CD4-positive, alpha-beta memory T cell (primary cell): ENCODE measurements around the gene ZFAND3. TPM values are rescaled to one million over a fixed set of nuclear protein-coding genes. Genes with fewer than 3 reads are reported as not detected.

ENCODE experiments used
- CTCF ChIA-PET: fragments of 350-600 bp; sonication (Branson Sonifier 250); formaldehyde crosslinking; loops from one replicate; lab custom pipeline; 2021; ENCODE audit warnings: inconsistent platforms; ENCODE audit not compliant: partially characterized antibody; lab: Charles Lee
- POLR2A ChIA-PET: fragments of 350-600 bp; sonication (Branson Sonifier 250); formaldehyde crosslinking; loops from one replicate; lab custom pipeline; 2021; ENCODE audit not compliant: partially characterized antibody; lab: Charles Lee
- DNase-seq, 5 donors: peaks; one replicate each; pipeline versions ENCODE4 v3.0.0 to v3.0.0-alpha.2; 2020 to 2022; ENCODE audit warnings: mixed read lengths in 1 of 5
- H3K27ac ChIP-seq: one replicate; pipeline ENCODE4 v1.7.0; 2013; ENCODE audit warnings: low read depth, low read length
- H3K27me3 ChIP-seq: 2 replicates; pipeline ENCODE4 v1.7.0; 2013; ENCODE audit warnings: mild to moderate bottlenecking, low read length, moderate library complexity; ENCODE audit not compliant: insufficient read depth
- H3K36me3 ChIP-seq: 2 replicates; pipeline ENCODE4 v1.7.0; 2013; ENCODE audit warnings: mild to moderate bottlenecking, low read length, moderate library complexity; ENCODE audit not compliant: insufficient read depth
- H3K4me1 ChIP-seq: 2 replicates; pipeline ENCODE4 v1.7.0; 2013; ENCODE audit warnings: mild to moderate bottlenecking, low read length, moderate library complexity; ENCODE audit not compliant: insufficient read depth
- H3K4me3 ChIP-seq, 2 donors: one replicate each; pipeline ENCODE4 v1.7.0; 2013; ENCODE audit warnings: low read length in 2 of 2, mild to moderate bottlenecking in 1 of 2
- H3K9me3 ChIP-seq, 2 donors: one replicate each; pipeline ENCODE4 v1.7.0; 2013; ENCODE audit warnings: low read length in 2 of 2, control low read depth in 1 of 2; ENCODE audit not compliant: control insufficient read depth in 1 of 2
- H3K27ac Mint-ChIP-seq, 7 donors: one replicate each; pipeline ENCODE4 v1.8.0; 2020 to 2021; ENCODE audit warnings: mixed read lengths in 7 of 7, mild to moderate bottlenecking in 6 of 7, inconsistent platforms in 3 of 7, moderate library complexity in 3 of 7
- H3K27me3 Mint-ChIP-seq, 2 donors: one replicate each; pipeline ENCODE4 v1.8.0; 2020 to 2021; ENCODE audit warnings: mixed read lengths in 2 of 2
- H3K36me3 Mint-ChIP-seq, 2 donors: one replicate each; pipeline ENCODE4 v1.8.0; 2020 to 2021; ENCODE audit warnings: mixed read lengths in 2 of 2, inconsistent platforms in 1 of 2, mild to moderate bottlenecking in 1 of 2
- H3K4me1 Mint-ChIP-seq, 4 donors: one replicate each; pipeline ENCODE4 v1.8.0; 2020 to 2021; ENCODE audit warnings: mixed read lengths in 4 of 4, mild to moderate bottlenecking in 1 of 4
- H3K4me3 Mint-ChIP-seq, 8 donors: one replicate each; pipeline ENCODE4 v1.8.0; 2020 to 2021; ENCODE audit warnings: mixed read lengths in 8 of 8, mild to moderate bottlenecking in 7 of 8, moderate library complexity in 6 of 8, inconsistent platforms in 3 of 8
- H3K9me3 Mint-ChIP-seq, 8 donors: one replicate each; pipeline ENCODE4 v1.8.0; 2020 to 2021; ENCODE audit warnings: mixed read lengths in 8 of 8, mild to moderate bottlenecking in 5 of 8, inconsistent platforms in 3 of 8, moderate library complexity in 1 of 8
- intact Hi-C: fragments of 100-400 bp; cut with micrococcal nuclease; formaldehyde crosslinking; loops from one replicate; pipeline ENCODE4 v1.15.1; 2023
- polyA plus RNA-seq, 2 donors: library from polyadenylated mRNA; unstranded; fragments of 300-500 nt; fragmentation: Illumina TruSeq; gene quantifications; one replicate each; pipeline ENCODE4 v1.2.3, GENCODE V29; 2021
- total RNA-seq, 2 experiments: library from RNA; stranded (reverse); gene quantifications; one replicate each; pipeline ENCODE4 v1.2.3, GENCODE V29; 2021

Gene ZFAND3
- total and polyA plus RNA-seq, 4 experiments from 2014 or later: 2.1 to 33.0 (median 20.1) TPM

GRCh38 chr6:38032797-38033196 is 213.3 kb downstream of the ZFAND3 start:
- H3K4me1 Mint-ChIP-seq: peaks cover 48 to 78% (median 65%) of the 10 kb centered on the region in 4 donors
- ChIA-PET CTCF (interaction anchor here (0.9 to 2.3 kb wide), 7 partner anchors 10 to 638 kb away, joined by 3 to 12 read pairs (median 6); no protein-coding TSS in a partner anchor), POLR2A (interaction anchor here (0.9 kb wide), 1 partner anchor 328 kb away, joined by 3 read pairs; no protein-coding TSS in a partner anchor)
- H3K4me3 Mint-ChIP-seq: no peak overlapping the region
- Histone ChIP-seq H3K9me3 (no peaks in the 10 kb centered on the region), H3K4me1 (peaks cover 30% of the 10 kb centered on the region), H3K4me3 (no peak overlapping the region), H3K36me3 (no peaks in the 10 kb centered on the region), H3K27ac (no peak overlapping the region), H3K27me3 (no peaks in the 10 kb centered on the region)
- no peak for DNase-seq
- H3K27ac Mint-ChIP-seq: no peak overlapping the region
- H3K27me3 Mint-ChIP-seq: no peaks in the 10 kb centered on the region
- intact Hi-C loops: no loop called here
- no peaks in the 10 kb centered on the region for H3K36me3 Mint-ChIP-seq
- H3K9me3 Mint-ChIP-seq: peaks cover 0 to 3% (median 0%) of the 10 kb centered on the region in 8 donors

- Histone ChIP-seq H3K36me3 (no peaks in the 10 kb centered on the region), H3K4me1 (peaks cover 25% of the 10 kb centered on the region), H3K4me3 (no peak overlapping the region), H3K9me3 (no peaks in the 10 kb centered on the region), H3K27ac (no peak overlapping the region), H3K27me3 (no peaks in the 10 kb centered on the region)
- POLR2A ChIA-PET: interaction anchor here (0.9 kb wide), 1 partner anchor 328 kb away, joined by 3 read pairs; no protein-coding TSS in a partner anchor
- intact Hi-C loops: no loop called here
- Mint-ChIP-seq H3K9me3 (peaks cover 0 to 3% (median 0%) of the 10 kb centered on the region in 8 donors), H3K4me3 (no peak overlapping the region), H3K36me3 (no peaks in the 10 kb centered on the region), H3K27ac (no peak overlapping the region), H3K27me3 (no peaks in the 10 kb centered on the region), H3K4me1 (peaks cover 43 to 75% (median 60%) of the 10 kb centered on the region in 4 donors)
- no peak for DNase-seq
- CTCF ChIA-PET: interaction anchor here (0.6 to 2.3 kb wide), 10 partner anchors 9 to 689 kb away, joined by 3 to 12 read pairs (median 6); no protein-coding TSS in a partner anchor
Measured at GRCh38 chr6:38033442-38033982, 214.0 kb downstream of the ZFAND3 start.

GRCh38 chr6:38034274-38034914 is 214.9 kb downstream of the ZFAND3 start:
- Mint-ChIP-seq H3K4me3 (peak overlapping the region in 3 of 8 donors; percentile 3 to 26 (median 11)), H3K9me3 (peaks cover 0 to 3% (median 0%) of the 10 kb centered on the region in 8 donors), H3K4me1 (peaks cover 42 to 78% (median 58%) of the 10 kb centered on the region in 4 donors), H3K36me3 (no peaks in the 10 kb centered on the region), H3K27me3 (no peaks in the 10 kb centered on the region), H3K27ac (peak overlapping the region in 2 of 7 donors; percentile 13 to 20)
- CTCF ChIA-PET: interaction anchor here (0.6 to 2.3 kb wide), 9 partner anchors 8 to 460 kb away, joined by 3 to 12 read pairs (median 6); no protein-coding TSS in a partner anchor
- DNase-seq: peak in 1 of 5 donors; percentile 2
- Histone ChIP-seq H3K4me1 (peaks cover 23% of the 10 kb centered on the region), H3K27me3 (no peaks in the 10 kb centered on the region), H3K36me3 (no peaks in the 10 kb centered on the region), H3K4me3 (no peak overlapping the region), H3K27ac (no peak overlapping the region), H3K9me3 (no peaks in the 10 kb centered on the region)
- POLR2A ChIA-PET: interaction anchor here (1.5 kb wide), 1 partner anchor 216 kb away, joined by 3 read pairs; no protein-coding TSS in a partner anchor
- intact Hi-C loops: loop anchor here (1.0 kb wide), 1 partner anchor 460 kb away; no protein-coding TSS in a partner anchor

GRCh38 chr6:38035478-38035877 is 216.0 kb downstream of the ZFAND3 start:
- Histone ChIP-seq H3K27ac (no peak overlapping the region), H3K27me3 (no peaks in the 10 kb centered on the region), H3K4me3 (no peak overlapping the region), H3K36me3 (no peaks in the 10 kb centered on the region), H3K4me1 (peaks cover 23% of the 10 kb centered on the region), H3K9me3 (no peaks in the 10 kb centered on the region)
- Mint-ChIP-seq H3K27me3 (no peaks in the 10 kb centered on the region), H3K9me3 (peaks cover 0 to 3% (median 0%) of the 10 kb centered on the region in 8 donors), H3K4me1 (peaks cover 40 to 76% (median 56%) of the 10 kb centered on the region in 4 donors), H3K36me3 (no peaks in the 10 kb centered on the region), H3K27ac (peak overlapping the region in 1 of 7 donors; percentile 16), H3K4me3 (no peak overlapping the region)
- no peak for DNase-seq
- intact Hi-C loops: no loop called here
- CTCF ChIA-PET: interaction anchor here (1.2 kb wide), 1 partner anchor 37 kb away, joined by 4 read pairs; no protein-coding TSS in a partner anchor
- POLR2A ChIA-PET: interaction anchor here (1.5 kb wide), 1 partner anchor 217 kb away, joined by 3 read pairs; no protein-coding TSS in a partner anchor

GRCh38 chr6:38039502-38039901 is 220.0 kb downstream of the ZFAND3 start:
- Histone ChIP-seq H3K4me3 (no peak overlapping the region), H3K4me1 (peaks cover 7% of the 10 kb centered on the region), H3K27me3 (no peaks in the 10 kb centered on the region), H3K27ac (no peak overlapping the region), H3K9me3 (no peaks in the 10 kb centered on the region), H3K36me3 (no peaks in the 10 kb centered on the region)
- ChIA-PET POLR2A (no interaction called here), CTCF (no interaction called here)
- Mint-ChIP-seq H3K4me1 (peaks cover 21 to 43% (median 32%) of the 10 kb centered on the region in 4 donors), H3K36me3 (no peaks in the 10 kb centered on the region), H3K27ac (no peak overlapping the region), H3K4me3 (no peak overlapping the region), H3K27me3 (no peaks in the 10 kb centered on the region), H3K9me3 (peaks cover 0 to 3% (median 0%) of the 10 kb centered on the region in 8 donors)
- no peak for DNase-seq
- intact Hi-C loops: no loop called here

GRCh38 chr6:38040254-38040653 is 220.7 kb downstream of the ZFAND3 start:
- no peak overlapping the region for H3K4me3 Mint-ChIP-seq

GRCh38 chr6:38043259-38043753 is 223.8 kb downstream of the ZFAND3 start:
- DNase-seq: no peak
- no peaks in the 10 kb centered on the region for H3K9me3 Mint-ChIP-seq
- no peaks in the 10 kb centered on the region for H3K36me3 Mint-ChIP-seq
- H3K27ac Mint-ChIP-seq: peak overlapping the region in 2 of 7 donors; percentile 70 to 74
- POLR2A ChIA-PET: no interaction called here
- Histone ChIP-seq H3K4me1 (no peaks in the 10 kb centered on the region), H3K4me3 (no peak overlapping the region), H3K27me3 (no peaks in the 10 kb centered on the region), H3K27ac (no peak overlapping the region), H3K9me3 (no peaks in the 10 kb centered on the region), H3K36me3 (no peaks in the 10 kb centered on the region)
- peaks cover 11 to 18% (median 13%) of the 10 kb centered on the region in 4 donors for H3K4me1 Mint-ChIP-seq
- CTCF ChIA-PET: interaction anchor here (0.6 to 1.5 kb wide), 3 partner anchors 9 to 353 kb away, joined by 3 to 6 read pairs (median 6); no protein-coding TSS in a partner anchor
- H3K27me3 Mint-ChIP-seq: no peaks in the 10 kb centered on the region
- intact Hi-C loops: no loop called here
- peak overlapping the region in 1 of 8 donors; percentile 41 for H3K4me3 Mint-ChIP-seq

More at GRCh38 chr6:38040254-38040653, 220.7 kb downstream of the ZFAND3 start:
- H3K36me3 Mint-ChIP-seq: no peaks in the 10 kb centered on the region
- POLR2A ChIA-PET: no interaction called here
- intact Hi-C loops: no loop called here
- Histone ChIP-seq H3K27me3 (no peaks in the 10 kb centered on the region), H3K4me3 (no peak overlapping the region), H3K4me1 (no peaks in the 10 kb centered on the region), H3K36me3 (no peaks in the 10 kb centered on the region), H3K27ac (no peak overlapping the region), H3K9me3 (no peaks in the 10 kb centered on the region)
- DNase-seq: no peak
- peaks cover 0 to 3% (median 0%) of the 10 kb centered on the region in 8 donors for H3K9me3 Mint-ChIP-seq
- H3K4me1 Mint-ChIP-seq: peaks cover 18 to 38% (median 26%) of the 10 kb centered on the region in 4 donors
- H3K27ac Mint-ChIP-seq: no peak overlapping the region
- CTCF ChIA-PET: no interaction called here
- no peaks in the 10 kb centered on the region for H3K27me3 Mint-ChIP-seq
